GF-D8 (cell line): Measurements from ENCODE around the gene DLG2.
"Not testable (repeated sequence)": the region's sequence is repeated elsewhere in the genome, so short reads cannot be mapped to it uniquely, and the experiment has no call there.

ENCODE experiments used
- DNase-seq: peaks from one replicate; lab custom pipeline; 2025; lab: John Stamatoyannopoulos, UW

DLG2 gene

GRCh38 chr11:85231588-85231987 lies 395.6 kb downstream of the DLG2 start:
- no peak for DNase-seq

- not testable (repeated sequence) for DNase-seq
These were observed 397.4 kb downstream of the DLG2 start for GRCh38 chr11:85229723-85230122.

DNA sequence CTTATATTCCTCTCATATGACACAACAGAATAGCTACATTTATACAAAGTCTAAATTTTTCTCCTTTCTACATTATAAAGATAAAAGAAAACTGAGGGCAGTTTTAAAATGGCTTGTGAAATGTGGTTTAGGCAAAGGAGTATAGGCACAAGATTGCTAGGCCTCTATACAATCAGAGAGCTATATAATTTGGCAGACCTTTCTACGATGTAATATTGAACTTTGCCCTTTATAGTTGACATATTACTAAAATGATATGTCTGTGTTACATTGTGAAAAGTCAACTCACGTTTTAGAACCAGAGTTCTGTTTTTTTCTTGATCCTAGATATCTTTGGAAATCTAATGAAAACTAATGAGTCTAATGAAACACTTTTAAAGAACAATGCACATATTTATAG lies 430.2 kb downstream of the DLG2 start:
- no peak for DNase-seq

GRCh38 chr11:85195934-85196333 lies 431.2 kb downstream of the DLG2 start:
- no peak for DNase-seq

GRCh38 chr11:85187992-85188391 lies 439.2 kb downstream of the DLG2 start:
- DNase-seq: no peak

GRCh38 chr11:85184721-85185120 lies 442.4 kb downstream of the DLG2 start:
- DNase-seq: no peak

- DNase-seq: no peak
These were observed 444.4 kb downstream of the DLG2 start for GRCh38 chr11:85182441-85183387.

DNA sequence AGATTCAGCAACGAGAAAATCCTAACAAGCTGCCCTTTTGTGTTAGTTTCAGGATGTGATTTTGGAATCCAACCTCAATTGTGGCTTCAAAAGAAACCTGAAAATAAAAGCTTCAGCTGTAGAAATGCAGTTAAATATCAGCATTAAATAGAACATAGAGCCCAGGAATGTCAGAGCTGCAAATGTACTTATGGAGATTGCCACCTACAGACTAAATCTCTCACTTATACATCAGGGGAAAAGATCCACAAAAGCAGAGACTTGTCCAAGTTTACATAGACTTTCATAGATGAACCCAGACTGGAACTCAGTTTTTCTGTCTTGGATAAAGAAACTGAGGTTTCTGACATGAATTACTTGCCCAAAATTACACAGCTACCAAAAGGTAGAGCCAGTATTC lies 446.6 kb downstream of the DLG2 start:
- DNase-seq: no peak

GRCh38 chr11:85171648-85172257 lies 455.4 kb downstream of the DLG2 start:
- DNase-seq: no peak

DNA sequence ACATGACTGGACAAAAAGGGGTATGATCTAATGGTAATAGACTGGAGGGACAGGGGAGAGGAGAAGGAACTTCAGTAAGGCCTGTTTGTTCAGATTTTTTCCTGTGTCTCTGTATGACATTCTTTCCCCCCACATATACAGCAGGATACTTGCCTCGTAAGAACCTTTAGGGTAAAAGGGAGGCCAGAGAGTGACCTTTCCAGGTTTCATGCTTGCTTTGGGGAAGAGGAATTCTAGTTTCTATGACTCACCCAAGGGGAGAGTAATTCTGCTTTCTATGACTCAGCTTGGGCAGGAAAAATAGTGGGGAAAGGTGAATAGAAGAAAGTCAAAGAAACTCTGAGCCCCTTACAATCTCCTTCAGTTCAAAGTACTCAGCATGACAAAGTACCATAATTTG lies 457.0 kb downstream of the DLG2 start:
- DNase-seq: no peak

- DNase-seq: no peak
These were observed 459.7 kb downstream of the DLG2 start for GRCh38 chr11:85167471-85167870.

- DNase-seq: no peak
These were observed 460.1 kb downstream of the DLG2 start for GRCh38 chr11:85167038-85167437.

DNA sequence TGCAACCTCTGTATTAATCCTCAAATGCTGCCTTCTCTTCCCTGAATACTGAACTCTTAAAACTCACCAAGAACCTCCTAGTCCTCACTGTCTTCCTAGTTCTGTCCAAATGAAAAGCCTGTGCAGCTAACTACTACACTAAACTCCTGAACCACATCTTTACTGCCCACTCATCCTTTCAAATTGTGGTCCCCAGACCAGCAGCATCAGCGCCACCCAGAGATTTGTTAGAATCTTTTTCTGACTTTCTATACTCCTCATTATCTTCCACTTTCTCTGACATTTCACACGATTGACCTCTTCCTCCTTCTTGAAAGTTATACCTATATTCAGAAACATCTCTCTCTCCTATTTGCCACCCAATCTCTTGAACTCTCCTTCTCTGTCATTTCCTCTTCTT lies 461.3 kb downstream of the DLG2 start:
- no peak for DNase-seq

DNA sequence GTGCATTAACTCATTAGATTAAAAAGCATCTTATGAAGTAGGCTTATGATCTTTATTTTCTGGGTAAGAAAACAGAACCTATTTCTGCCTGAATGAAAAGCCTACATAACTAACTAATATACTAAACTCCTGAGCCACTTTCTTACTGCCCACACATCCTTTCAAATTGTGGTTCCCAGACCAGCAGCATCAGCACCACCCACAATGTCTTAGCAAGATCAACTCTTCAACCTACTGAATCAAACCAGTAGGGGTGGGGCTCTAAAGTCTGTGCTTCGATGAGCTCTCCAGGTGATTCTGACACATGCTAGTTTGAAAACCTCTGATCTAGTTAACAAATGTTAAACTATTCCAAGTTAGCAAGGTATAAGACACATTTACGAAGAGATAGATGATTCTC lies 462.4 kb downstream of the DLG2 start:
- DNase-seq: no peak

GRCh38 chr11:85154294-85154693 lies 472.9 kb downstream of the DLG2 start:
- DNase-seq: no peak

DNA sequence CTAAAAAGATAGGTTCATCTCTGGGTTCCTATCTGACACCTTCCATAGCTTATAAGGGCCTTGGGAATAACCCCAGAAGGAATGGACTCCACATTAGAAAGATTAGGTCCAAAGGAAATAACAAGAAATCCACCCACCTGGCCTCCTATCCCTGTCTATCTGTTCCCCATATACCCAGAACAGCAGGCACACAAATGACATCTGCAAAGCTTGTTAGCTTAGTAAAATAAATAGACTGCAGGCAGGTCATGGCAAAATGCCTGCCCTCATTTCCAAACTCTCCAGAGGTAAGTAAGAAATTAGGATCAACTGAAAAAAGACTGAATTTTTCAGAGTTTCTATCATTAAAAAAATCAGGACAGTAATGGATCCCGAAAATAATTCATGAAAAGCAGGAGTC lies 489.5 kb downstream of the DLG2 start:
- DNase-seq: no peak

- no peak for DNase-seq
These were observed 493.5 kb downstream of the DLG2 start for GRCh38 chr11:85133636-85134035.

- DNase-seq: no peak
These were observed 494.1 kb downstream of the DLG2 start for GRCh38 chr11:85132851-85133585.

DNA sequence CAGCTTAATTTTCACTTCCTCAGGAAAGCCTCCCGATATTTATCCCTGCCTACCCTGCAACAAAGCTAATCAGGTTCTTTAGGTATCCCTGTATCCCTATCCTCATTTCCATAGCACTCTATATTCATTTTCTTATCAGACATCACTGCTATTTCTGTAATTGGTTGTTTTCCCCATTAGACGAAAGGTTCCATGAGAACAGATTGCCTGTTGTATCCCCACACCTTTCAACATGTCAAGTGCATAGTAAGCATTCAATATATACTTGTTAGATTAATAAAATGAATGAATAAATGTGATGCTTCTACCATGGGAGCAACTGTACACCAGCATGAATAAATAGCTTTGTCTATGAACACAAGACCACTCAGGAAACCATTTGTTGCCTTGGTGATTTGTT lies 499.8 kb downstream of the DLG2 start:
- DNase-seq: no peak

DNA sequence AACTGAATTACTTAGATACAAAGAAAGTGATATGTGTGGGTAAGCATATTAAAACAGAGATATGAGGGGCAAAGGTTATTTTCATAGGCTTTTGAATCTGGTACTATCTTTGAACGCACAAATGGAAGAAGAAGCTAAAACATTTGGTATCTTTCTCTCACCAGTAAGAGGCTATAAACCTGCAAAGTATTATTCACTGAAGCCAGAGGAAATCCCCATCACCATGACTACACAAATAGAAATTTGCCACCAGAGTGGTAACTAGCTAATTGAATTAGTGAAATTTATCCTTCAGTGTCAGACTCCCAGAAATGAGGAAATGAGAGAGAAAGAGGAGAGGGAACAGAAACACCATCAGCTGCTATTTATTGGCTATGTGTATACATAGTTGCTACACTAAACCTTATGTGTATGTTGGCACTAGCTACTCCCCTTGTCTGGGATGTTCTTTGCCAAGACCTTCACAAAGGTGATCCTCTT lies 503.4 kb downstream of the DLG2 start:
- DNase-seq: no peak

- DNase-seq: no peak
These were observed 509.0 kb downstream of the DLG2 start for GRCh38 chr11:85118151-85118550.

- no peak for DNase-seq
These were observed 511.3 kb downstream of the DLG2 start for GRCh38 chr11:85115798-85116197.

- DNase-seq: no peak
These were observed 512.4 kb downstream of the DLG2 start for GRCh38 chr11:85114786-85115185.
